ENCODE results near the gene POC1A. TPM values are rescaled to one million over a fixed set of nuclear protein-coding genes. Genes with fewer than 3 reads are reported as not detected.
"Not testable (repeated sequence)": the region's sequence is repeated elsewhere in the genome, so short reads cannot be mapped to it uniquely, and the experiment has no call there.

The POC1A gene
- total RNA-seq, 2 donors from 2014 or later, result 14.9 to 35.3 TPM

DNA sequence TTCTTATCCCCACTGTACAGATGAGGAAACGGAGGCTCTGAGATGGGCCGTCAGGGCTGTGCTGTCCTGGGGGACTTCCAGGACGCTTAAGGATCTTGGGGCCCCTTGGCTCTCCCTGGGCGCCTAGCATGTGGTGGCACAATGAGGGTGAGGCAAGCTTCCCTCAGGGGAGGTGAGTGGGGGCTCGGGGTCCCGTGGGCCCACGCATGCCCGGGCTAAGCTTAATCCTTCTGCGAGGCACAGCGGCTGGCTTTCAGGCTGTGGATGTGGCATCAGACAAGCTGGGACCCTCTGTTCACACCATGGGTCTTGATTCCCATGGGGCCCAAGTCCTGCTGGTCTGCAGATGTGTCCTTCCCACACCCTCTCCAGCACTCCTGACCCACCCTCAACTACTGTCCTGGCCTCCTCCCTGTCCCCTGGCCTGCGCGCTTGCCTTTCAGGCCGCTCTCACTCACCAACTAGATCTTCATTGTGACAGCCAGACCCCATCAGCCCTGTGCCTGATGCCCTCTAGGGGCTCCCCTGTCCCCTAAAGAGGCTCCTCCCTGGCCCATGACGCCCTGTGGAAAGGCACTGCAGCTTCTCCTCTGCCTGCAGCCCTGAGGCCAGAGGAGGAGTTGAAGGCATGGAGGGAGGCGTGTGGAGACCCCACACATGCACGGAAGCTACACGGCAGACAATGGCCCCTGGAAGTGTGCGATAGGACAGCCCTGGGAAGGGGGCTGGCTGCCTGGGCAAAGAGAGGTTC lies 109.2 kb downstream of the POC1A start:
- H3K4me1 Mint-ChIP-seq (ENCODE audit: low read depth in 2 of 2), result peaks cover 0 to 9% of the 10 kb centered on the region in 2 donors
- H3K36me3 Mint-ChIP-seq, result no peaks in the 10 kb centered on the region
- DNase-seq (ENCODE audit: low spot score) (no peak), ATAC-seq (peak in 1 of 2 donors; percentile 11)
- no peak overlapping the region for H3K27ac Mint-ChIP-seq
- no peaks in the 10 kb centered on the region for H3K27me3 Mint-ChIP-seq
- H3K9me3 Mint-ChIP-seq, result no peaks in the 10 kb centered on the region
- H3K4me3 Mint-ChIP-seq, result no peak overlapping the region

DNA sequence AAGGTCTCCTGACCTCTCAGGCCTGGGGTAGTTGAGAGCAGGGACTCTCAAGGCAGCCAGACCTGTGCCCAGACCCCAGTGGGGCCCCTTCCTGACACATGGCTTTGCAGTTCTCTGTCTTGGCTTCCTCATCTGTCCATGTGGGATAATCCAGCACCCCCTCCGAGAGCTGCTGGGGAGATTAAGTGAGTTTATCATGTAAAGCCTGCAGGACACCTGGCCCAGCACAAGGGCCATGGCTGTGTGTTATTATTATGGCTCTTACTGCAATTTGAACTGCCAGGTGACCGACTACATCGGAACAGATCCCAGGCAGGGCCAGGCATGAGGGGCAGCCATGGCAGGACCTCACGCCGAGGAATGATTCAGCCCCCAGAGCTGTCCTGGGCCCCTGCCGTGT lies 110.5 kb downstream of the POC1A start:
- no peak for DNase-seq (ENCODE audit: low spot score)
- Mint-ChIP-seq H3K4me1 (ENCODE audit: low read depth in 2 of 2) (peaks cover 0 to 2% of the 10 kb centered on the region in 2 donors), H3K27me3 (no peaks in the 10 kb centered on the region), H3K9me3 (no peaks in the 10 kb centered on the region), H3K36me3 (no peaks in the 10 kb centered on the region), H3K4me3 (no peak overlapping the region), H3K27ac (no peak overlapping the region)
- no peak for ATAC-seq

DNA sequence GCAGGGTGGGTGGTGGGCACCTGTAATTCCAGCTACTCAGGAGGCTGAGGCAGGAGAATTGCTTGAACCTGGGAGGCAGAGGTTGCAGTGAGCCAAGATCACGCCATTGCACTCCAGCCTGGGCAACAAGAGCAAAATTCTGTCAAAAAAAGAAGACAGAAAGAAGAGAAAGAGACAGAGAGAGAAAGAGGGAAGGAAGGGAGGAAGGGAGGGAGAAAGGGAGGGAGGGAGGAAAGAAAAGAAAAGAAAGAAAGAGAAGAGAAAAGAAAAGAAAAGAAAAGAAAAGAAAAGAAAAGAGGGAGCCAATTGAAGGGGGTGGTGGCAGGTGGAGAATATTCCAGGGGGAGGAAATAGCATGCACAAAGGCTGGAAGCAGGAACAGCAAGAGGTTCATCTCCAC lies 111.2 kb downstream of the POC1A start:
- H3K4me3 Mint-ChIP-seq; H3K4me1 Mint-ChIP-seq (ENCODE audit: low read depth in 2 of 2); H3K27me3 Mint-ChIP-seq; H3K36me3 Mint-ChIP-seq; ATAC-seq; H3K27ac Mint-ChIP-seq; H3K9me3 Mint-ChIP-seq; DNase-seq (ENCODE audit: low spot score): not testable (repeated sequence)

DNA sequence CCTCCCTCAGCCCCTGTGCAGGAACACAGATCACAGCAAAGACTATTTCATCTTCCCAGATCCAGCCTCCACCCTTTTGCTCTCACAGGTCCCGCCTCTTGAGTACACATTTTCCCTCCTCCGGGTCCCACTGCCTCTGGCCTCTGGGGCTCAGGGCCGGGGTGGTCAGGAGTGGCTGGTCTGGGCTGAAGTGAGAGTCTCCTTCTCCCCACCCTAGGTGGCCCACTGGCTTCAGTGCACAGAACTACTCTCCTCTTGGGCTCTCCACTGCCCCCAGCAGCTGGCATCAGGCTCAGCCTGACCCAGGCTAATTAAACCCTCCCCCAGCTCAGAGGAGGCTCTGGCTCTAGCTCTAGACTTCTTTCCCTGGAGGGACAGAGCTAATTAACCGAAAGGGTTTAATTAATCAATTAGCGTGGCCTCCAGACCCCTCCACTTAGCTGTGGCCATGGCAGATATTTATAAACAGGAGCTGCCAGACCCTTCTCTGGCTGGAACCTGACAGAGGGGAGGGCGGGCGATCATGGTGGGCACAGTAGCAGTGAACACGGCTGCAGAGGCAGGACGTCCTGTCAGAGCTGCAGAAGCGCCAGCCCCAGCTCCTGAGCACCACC lies 113.0 kb downstream of the POC1A start:
- H3K36me3 Mint-ChIP-seq, result no peaks in the 10 kb centered on the region
- H3K4me3 Mint-ChIP-seq, result no peak overlapping the region
- no peaks in the 10 kb centered on the region for H3K4me1 Mint-ChIP-seq (ENCODE audit: low read depth in 2 of 2)
- ATAC-seq (no peak), DNase-seq (ENCODE audit: low spot score) (no peak)
- no peaks in the 10 kb centered on the region for H3K27me3 Mint-ChIP-seq
- peak overlapping the region in 1 of 2 donors; percentile 50 for H3K27ac Mint-ChIP-seq
- H3K9me3 Mint-ChIP-seq, result no peaks in the 10 kb centered on the region

DNA sequence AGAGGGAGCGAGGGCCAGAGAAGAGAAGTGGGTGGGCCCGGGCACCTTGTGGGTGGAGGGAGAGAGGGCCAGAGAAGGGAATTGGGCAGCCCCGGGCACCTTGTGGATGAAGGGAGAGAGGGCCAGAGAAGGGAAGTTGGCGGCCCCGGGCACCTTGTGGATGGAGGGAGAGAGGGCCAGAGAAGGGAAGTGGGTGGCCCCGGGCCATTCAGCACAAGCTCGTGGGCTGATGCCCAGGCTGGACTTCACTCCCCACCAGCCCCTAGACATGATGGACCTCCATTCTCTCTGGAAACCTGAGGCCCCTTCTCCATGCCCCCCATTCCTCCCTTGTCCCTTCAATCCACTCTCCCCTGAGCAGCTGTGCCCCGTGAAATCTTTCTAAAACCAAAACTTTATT lies 113.6 kb downstream of the POC1A start:
- Mint-ChIP-seq H3K27me3 (no peaks in the 10 kb centered on the region), H3K27ac (peak overlapping the region in 1 of 2 donors; percentile 50)

DNA sequence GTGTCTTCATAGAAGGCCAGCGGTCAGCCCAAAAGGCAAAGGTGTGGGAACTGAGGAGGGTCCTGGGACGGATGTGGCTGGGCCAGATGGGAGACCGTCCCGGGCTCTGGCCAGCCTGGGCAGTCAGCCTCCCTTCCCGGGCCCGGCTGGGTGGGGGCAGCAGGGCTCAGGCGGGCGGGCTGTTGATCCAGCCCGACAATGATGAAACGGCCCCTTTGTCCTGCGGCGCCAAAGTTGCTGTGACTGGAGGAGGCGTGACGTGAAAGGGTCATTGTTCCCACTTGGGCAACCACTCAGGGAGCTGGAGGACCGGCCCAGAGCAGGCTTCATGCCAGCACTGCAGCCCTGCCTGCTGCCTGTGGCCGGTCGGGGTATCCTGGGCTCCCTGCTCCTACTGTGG lies 114.4 kb downstream of the POC1A start:
- Mint-ChIP-seq H3K4me1 (ENCODE audit: low read depth in 2 of 2) (no peaks in the 10 kb centered on the region), H3K27ac (no peak overlapping the region), H3K27me3 (no peaks in the 10 kb centered on the region), H3K4me3 (no peak overlapping the region), H3K36me3 (no peaks in the 10 kb centered on the region), H3K9me3 (no peaks in the 10 kb centered on the region)
- no peak for ATAC-seq
- DNase-seq (ENCODE audit: low spot score), result no peak

More for the DNA sequence above, 113.6 kb downstream of the POC1A start:
- H3K9me3 Mint-ChIP-seq, result no peaks in the 10 kb centered on the region
- ATAC-seq (no peak), DNase-seq (ENCODE audit: low spot score) (no peak)
- H3K36me3 Mint-ChIP-seq, result no peaks in the 10 kb centered on the region
- no peaks in the 10 kb centered on the region for H3K4me1 Mint-ChIP-seq (ENCODE audit: low read depth in 2 of 2)
- no peak overlapping the region for H3K4me3 Mint-ChIP-seq

DNA sequence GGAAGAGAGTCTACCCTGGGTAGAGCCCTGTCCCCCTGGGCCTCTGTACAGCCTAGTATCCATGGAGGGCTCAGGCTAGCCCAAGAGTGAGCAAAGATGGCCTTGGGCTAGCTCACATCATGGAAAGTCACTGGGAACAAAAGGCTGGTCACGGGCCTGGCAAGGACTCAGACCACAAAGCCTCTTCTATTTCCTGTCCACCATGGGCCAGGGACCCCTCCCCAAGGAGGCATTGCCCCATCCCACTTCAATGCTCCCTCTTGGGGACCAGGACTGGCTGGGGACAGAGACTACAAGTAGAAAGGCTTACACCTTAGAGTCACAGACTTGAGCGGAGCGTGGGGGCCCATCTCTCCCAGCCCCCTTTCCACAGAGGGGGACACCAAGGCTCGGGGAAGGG lies 114.8 kb downstream of the POC1A start:
- no peaks in the 10 kb centered on the region for H3K36me3 Mint-ChIP-seq
- no peaks in the 10 kb centered on the region for H3K27me3 Mint-ChIP-seq
- H3K4me3 Mint-ChIP-seq, result no peak overlapping the region
- no peaks in the 10 kb centered on the region for H3K4me1 Mint-ChIP-seq (ENCODE audit: low read depth in 2 of 2)
- no peak overlapping the region for H3K27ac Mint-ChIP-seq
- no peaks in the 10 kb centered on the region for H3K9me3 Mint-ChIP-seq
- ATAC-seq, result no peak
- no peak for DNase-seq (ENCODE audit: low spot score)

DNA sequence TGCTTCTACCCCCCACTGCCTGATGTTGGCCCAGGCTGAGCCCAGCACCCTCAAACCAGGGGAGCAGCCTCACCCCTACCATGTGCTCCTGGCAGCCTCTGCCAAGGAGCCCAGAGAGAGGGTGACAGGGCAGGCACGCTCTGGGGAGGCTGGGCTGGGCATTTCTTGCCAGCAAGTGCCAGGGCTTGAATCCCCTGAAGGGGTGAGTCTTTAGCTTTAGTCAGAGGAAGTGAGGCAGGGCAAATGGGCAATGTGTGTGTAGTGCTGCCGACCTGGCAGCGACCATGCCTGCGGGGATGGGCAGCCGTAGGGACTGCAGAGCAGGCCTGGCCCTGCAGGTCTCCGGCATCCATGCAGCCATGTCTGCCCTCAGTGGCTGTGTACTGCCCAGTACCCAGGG lies 116.0 kb downstream of the POC1A start:
- no peaks in the 10 kb centered on the region for H3K9me3 Mint-ChIP-seq
- H3K27me3 Mint-ChIP-seq, result no peaks in the 10 kb centered on the region
- ATAC-seq, result no peak
- H3K4me3 Mint-ChIP-seq, result no peak overlapping the region
- no peak overlapping the region for H3K27ac Mint-ChIP-seq
- no peak for DNase-seq (ENCODE audit: low spot score)
- no peaks in the 10 kb centered on the region for H3K4me1 Mint-ChIP-seq (ENCODE audit: low read depth in 2 of 2)
- no peaks in the 10 kb centered on the region for H3K36me3 Mint-ChIP-seq

DNA sequence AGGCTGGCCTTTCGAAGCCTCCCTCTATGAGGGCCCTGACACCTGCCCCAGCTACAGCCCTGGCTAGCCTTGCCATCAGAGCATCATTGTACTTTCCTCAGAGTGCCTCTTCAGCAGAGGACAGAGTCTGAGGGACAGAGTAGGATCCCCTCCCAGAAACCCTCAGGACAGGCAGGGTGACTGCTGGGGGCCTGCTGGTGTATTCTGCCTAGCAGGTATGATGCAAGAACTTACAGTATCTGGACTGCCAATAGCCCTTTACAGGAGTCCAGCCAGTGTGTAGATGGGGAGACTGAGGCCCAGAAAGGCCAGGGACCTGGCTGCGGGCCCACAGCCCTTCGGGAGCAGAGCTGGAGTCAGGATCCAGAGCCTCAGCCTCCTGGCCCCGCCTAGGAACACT lies 116.9 kb downstream of the POC1A start:
- Mint-ChIP-seq H3K36me3 (no peaks in the 10 kb centered on the region), H3K27me3 (no peaks in the 10 kb centered on the region), H3K4me1 (ENCODE audit: low read depth in 2 of 2) (no peaks in the 10 kb centered on the region), H3K27ac (no peak overlapping the region), H3K9me3 (no peaks in the 10 kb centered on the region), H3K4me3 (no peak overlapping the region)
- DNase-seq (ENCODE audit: low spot score), result no peak
- no peak for ATAC-seq

DNA sequence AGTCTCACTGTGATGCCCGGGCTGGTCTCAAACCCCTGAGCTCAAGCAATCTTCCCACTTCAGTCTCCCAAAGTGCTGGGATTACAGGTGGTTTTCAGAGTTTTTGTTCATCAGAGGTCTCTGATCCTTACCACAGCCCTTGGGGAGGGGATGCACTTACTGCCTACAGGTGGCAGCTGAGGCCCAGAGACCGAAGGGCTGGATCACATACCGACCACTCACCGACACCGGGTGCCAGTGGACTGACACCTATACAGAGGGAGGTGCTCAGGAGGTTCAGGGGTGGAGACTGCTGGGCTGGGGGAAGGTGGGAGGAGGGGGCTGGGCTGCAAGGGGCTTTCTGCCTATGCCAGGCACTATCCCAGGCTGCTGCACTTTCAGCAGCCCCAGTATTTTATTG lies 117.4 kb downstream of the POC1A start:
- H3K27me3 Mint-ChIP-seq, result no peaks in the 10 kb centered on the region
- no peak for ATAC-seq
- no peaks in the 10 kb centered on the region for H3K9me3 Mint-ChIP-seq
- no peaks in the 10 kb centered on the region for H3K36me3 Mint-ChIP-seq
- H3K27ac Mint-ChIP-seq, result no peak overlapping the region
- H3K4me1 Mint-ChIP-seq (ENCODE audit: low read depth in 2 of 2), result no peaks in the 10 kb centered on the region
- no peak overlapping the region for H3K4me3 Mint-ChIP-seq
- DNase-seq (ENCODE audit: low spot score), result no peak

DNA sequence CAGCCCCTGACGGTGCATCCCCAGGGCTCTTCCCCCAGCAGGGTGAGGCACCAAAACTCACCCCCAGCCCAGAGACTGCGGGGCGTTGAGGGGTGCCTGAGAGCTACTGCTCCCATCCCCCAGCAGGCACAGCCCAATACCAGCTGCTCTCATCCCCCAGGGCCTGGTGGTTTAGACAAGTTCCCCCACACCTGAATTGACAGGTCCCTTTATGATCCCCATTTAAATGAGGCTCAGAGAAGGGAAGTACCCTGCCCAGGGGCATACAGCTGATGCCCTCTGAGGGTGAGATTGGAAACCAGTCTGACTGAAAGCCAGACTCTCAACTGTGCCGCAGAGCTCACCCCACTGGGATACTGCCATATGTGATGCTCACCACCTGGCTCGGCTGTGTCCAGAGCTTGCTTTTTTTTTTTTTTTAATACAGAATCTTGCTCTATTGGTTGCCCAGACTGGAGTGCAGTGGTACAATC lies 118.0 kb downstream of the POC1A start:
- no peak for ATAC-seq
- no peaks in the 10 kb centered on the region for H3K36me3 Mint-ChIP-seq
- H3K27me3 Mint-ChIP-seq, result no peaks in the 10 kb centered on the region
- H3K4me3 Mint-ChIP-seq, result no peak overlapping the region
- H3K4me1 Mint-ChIP-seq (ENCODE audit: low read depth in 2 of 2), result no peaks in the 10 kb centered on the region
- DNase-seq (ENCODE audit: low spot score), result no peak
- H3K27ac Mint-ChIP-seq, result no peak overlapping the region
- H3K9me3 Mint-ChIP-seq, result no peaks in the 10 kb centered on the region

DNA sequence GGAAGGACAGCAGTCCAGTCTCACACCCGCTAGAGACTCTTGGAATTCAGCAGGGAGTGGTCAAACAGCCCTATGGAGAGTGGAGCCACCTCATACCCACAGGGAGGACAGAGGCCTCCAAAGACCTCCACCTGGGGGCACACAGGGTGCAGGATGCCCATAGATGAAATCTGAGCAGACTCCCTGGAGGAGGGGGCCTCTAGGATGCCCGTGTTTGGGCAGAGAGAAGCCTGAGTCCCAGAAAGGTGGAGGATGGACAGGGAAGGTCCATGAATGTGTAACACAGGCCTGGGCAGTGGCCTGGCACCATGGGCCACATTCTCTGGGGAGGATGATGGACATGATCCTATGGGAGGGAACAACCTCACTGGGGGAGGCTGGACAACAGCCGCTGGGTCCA lies 119.6 kb downstream of the POC1A start:
- no peaks in the 10 kb centered on the region for H3K27me3 Mint-ChIP-seq
- ATAC-seq, result no peak
- no peaks in the 10 kb centered on the region for H3K4me1 Mint-ChIP-seq (ENCODE audit: low read depth in 2 of 2)
- no peak overlapping the region for H3K4me3 Mint-ChIP-seq
- H3K27ac Mint-ChIP-seq, result no peak overlapping the region
- H3K9me3 Mint-ChIP-seq, result no peaks in the 10 kb centered on the region
- DNase-seq (ENCODE audit: low spot score), result no peak
- no peaks in the 10 kb centered on the region for H3K36me3 Mint-ChIP-seq

DNA sequence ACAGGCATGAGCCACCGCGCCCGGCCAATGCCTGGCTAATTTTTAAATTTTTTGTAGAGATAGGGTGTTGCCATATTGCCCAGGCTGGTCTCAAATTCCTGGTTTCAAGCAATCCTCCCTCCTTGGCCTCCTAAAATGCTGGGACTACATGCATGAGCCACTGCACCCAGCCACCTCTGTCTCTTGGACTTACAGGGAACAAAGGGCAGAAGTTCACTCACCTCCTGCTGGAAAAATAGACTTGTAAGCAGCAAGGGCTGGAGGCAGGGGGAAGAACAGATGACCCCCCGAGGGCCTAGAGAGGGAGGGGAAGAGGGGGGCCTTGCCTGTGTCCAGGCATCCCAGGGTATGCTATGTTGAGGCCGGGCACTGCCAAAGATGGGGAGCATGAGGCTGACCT lies 120.0 kb downstream of the POC1A start:
- H3K4me3 Mint-ChIP-seq, result no peak overlapping the region
- no peaks in the 10 kb centered on the region for H3K27me3 Mint-ChIP-seq
- H3K4me1 Mint-ChIP-seq (ENCODE audit: low read depth in 2 of 2), result no peaks in the 10 kb centered on the region
- H3K27ac Mint-ChIP-seq, result no peak overlapping the region
- no peak for ATAC-seq
- no peaks in the 10 kb centered on the region for H3K9me3 Mint-ChIP-seq
- DNase-seq (ENCODE audit: low spot score), result no peak
- no peaks in the 10 kb centered on the region for H3K36me3 Mint-ChIP-seq

DNA sequence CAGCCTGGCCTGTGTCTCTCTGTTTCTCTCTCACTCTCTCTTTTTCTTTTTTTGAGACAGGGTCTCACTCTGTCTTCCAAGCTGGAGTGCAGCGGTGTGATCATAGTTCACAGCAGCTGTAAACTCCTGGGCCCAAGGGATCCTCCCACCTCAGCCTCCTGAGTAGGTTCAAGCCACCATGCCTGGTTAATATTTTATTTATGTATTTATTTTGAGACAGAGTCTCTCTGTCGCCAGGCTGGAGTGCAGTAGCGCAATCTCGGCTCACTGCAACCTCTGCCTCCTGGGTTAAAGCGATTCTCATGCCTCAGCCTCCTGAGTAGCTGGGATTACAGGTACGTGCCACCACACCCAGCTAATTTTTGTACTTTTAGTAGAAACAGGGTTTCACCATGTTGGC lies 120.5 kb downstream of the POC1A start:
- not testable (repeated sequence) for H3K4me3 Mint-ChIP-seq; ATAC-seq; H3K4me1 Mint-ChIP-seq (ENCODE audit: low read depth in 2 of 2); DNase-seq (ENCODE audit: low spot score); H3K27me3 Mint-ChIP-seq; H3K9me3 Mint-ChIP-seq; H3K36me3 Mint-ChIP-seq
- peak overlapping the region in 1 of 2 donors; percentile 18 for H3K27ac Mint-ChIP-seq
